Activated naive CD4-positive, alpha-beta T cell treated with anti-CD3 and anti-CD28 coated beads, Interleukin-2, amount 50 U/mL, for 72 hours (primary cell): ENCODE results near the gene FAH. TPM values are rescaled to one million over a fixed set of nuclear protein-coding genes. Genes with fewer than 3 reads are reported as not detected.
"Not testable (repeated sequence)": the region's sequence is repeated elsewhere in the genome, so short reads cannot be mapped to it uniquely, and the experiment has no call there.

ENCODE experiments used
- ATAC-seq, 2 donors: fragments of 150-1000 bp; cut with Tn5 transposase; 2 replicates each; pipeline ENCODE4 v1.10.0; 2021; ENCODE audit warnings: mild to moderate bottlenecking in 2 of 2, moderate library complexity in 2 of 2
- DNase-seq, 2 donors: peaks; one replicate each; pipeline ENCODE4 v3.0.0; 2021 to 2022; ENCODE audit warnings: low spot score in 2 of 2
- H3K27ac Mint-ChIP-seq, 2 donors: one replicate each; pipeline ENCODE4 v1.8.0; 2022; ENCODE audit warnings: mild to moderate bottlenecking in 2 of 2, mixed read lengths in 2 of 2
- H3K36me3 Mint-ChIP-seq, 2 donors: one replicate each; pipeline ENCODE4 v1.8.0; 2022; ENCODE audit warnings: mixed read lengths in 2 of 2
- H3K9me3 Mint-ChIP-seq, 2 donors: one replicate each; pipeline ENCODE4 v1.8.0; 2022; ENCODE audit warnings: mixed read lengths in 2 of 2
- total RNA-seq, 2 donors: library from RNA; stranded (reverse); gene quantifications; one replicate each; pipeline ENCODE4 v1.2.3, GENCODE V29; 2022

Gene FAH
- total RNA-seq: 10 to 100 TPM; 60.0 to 70.6 TPM

DNA sequence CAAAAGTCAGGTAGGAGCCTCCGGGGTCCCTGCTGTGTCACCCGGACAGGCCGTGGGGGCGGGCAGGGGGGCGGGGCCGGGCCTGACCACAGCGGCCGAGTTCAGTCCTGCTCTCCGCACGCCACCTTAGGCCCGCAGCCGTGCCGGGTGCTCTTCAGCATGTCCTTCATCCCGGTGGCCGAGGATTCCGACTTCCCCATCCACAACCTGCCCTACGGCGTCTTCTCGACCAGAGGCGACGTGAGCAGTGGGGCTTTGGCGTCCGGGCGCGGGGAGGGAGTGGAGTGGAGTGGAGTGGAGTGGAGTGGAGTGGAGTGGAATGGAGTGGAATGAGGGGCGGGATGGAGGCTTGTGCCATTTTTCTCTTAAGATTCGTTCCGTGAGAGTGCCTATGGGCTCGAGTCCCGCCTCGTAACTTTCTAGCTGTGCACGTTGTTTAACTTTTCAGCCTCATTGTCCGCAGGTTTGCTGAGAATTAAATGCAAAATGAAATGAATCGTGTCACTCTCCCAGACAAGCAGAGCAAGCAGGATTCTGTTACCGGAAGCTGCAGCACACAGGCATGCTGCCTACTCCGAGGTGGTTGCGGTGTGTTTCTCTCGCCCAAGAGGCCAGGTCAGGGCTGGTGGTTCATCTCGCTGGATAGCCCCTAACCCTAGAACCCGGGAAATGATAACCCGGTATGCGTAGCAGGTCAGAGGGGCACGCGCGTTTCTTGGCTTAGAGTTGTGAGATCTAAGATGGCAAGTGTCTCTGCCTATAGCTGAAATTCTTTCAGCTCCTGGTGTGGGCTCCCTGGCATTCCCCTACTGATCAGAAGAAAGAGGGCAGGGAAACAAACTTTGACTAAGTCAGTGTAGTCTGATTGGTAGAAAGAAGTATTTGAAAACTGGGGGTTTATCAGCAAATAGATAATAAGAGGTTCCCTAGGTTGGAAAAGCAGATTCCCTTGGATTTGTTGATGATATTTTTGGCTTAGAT lies at the start of gene FAH:
Gene FAH (plus strand): TSS at position 104 of the 981 bp plus-strand sequence. CDS start 56 bp downstream, at position 160.
- Mint-ChIP-seq H3K36me3 (peaks cover 0 to 6% of the 10 kb centered on the region in 2 donors), H3K27ac (peak within 1 kb of the TSS; percentile 95)
- DNase-seq: peak; percentile 32 to 77

DNA sequence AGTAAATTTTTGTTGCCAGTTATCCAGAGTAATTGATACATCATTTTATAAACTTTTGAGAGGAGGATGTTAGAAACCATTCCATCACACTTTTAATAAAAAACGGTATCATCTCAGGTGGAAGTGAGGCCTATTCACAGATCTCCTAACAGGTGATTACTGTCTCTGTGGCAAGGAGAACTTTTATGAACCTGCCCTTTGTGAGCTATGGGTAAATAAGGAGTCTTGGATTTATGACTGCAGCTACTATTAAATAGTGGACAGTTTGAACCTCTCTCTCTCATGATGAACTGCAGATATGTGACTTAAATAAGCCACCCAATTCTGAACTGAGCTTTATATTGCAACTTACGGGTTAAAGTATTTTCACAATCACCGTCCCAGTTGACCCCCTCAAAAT lies 47.6 kb upstream of the FAH start:
- H3K9me3 Mint-ChIP-seq: no peaks in the 10 kb centered on the region
- no peak for ATAC-seq

More for the DNA sequence above, at the start of gene FAH:
- no peaks in the 10 kb centered on the region for H3K9me3 Mint-ChIP-seq
- peak; percentile 79 to 83 for ATAC-seq

DNA sequence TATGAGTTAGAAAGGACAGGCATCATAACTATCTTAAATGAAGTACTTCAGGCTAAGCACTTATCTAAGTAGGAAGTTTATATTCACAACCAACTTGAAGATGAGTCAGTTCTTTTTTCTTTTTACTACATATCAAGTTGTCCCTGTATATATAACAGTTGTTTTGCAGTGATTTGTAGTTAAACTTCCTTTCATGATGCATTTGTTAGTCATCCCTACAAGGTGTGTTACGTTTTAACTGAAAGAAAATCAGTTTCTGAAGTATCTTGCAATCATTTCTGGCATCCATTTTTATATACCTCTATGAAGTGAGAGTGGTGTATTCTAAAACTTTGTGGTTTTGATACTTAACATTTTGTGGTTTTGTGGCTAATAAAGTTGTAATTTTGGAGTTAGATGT lies 47.2 kb upstream of the FAH start:
- H3K9me3 Mint-ChIP-seq: no peaks in the 10 kb centered on the region
- peak; percentile 47 to 99 for ATAC-seq
- H3K27ac Mint-ChIP-seq: no peak overlapping the region
- DNase-seq: no peak
- peaks cover 0 to 5% of the 10 kb centered on the region in 2 donors for H3K36me3 Mint-ChIP-seq

More for the DNA sequence above, 47.6 kb upstream of the FAH start:
- Mint-ChIP-seq H3K36me3 (peaks cover 0 to 5% of the 10 kb centered on the region in 2 donors), H3K27ac (no peak overlapping the region)
- DNase-seq: no peak

GRCh38 chr15:80106051-80106450 lies 46.7 kb upstream of the FAH start:
- Mint-ChIP-seq H3K27ac (no peak overlapping the region), H3K36me3 (peaks cover 0 to 5% of the 10 kb centered on the region in 2 donors), H3K9me3 (no peaks in the 10 kb centered on the region)
- ATAC-seq (no peak), DNase-seq (no peak)

DNA sequence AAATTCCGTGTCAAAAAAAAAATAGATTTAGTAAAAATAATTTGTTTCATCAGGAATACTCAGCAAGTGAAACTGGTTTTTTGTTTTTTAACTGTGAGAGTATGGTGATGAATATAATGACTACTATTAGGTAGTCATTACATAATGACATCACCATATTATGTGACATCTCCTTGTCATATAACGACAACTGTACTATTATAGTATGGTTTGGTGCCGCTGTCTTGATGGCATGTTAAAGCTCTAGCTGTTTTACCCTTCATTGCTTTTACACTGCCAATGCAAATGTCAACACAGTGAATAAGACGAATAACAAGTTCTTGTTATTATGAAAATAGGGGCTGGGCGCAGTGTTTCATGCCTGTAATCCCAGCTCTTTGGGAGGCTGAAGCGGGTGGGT lies 45.6 kb upstream of the FAH start:
- ATAC-seq: no peak
- no peak for DNase-seq
- Mint-ChIP-seq H3K27ac (no peak overlapping the region), H3K9me3 (no peaks in the 10 kb centered on the region), H3K36me3 (peaks cover 0 to 5% of the 10 kb centered on the region in 2 donors)

DNA sequence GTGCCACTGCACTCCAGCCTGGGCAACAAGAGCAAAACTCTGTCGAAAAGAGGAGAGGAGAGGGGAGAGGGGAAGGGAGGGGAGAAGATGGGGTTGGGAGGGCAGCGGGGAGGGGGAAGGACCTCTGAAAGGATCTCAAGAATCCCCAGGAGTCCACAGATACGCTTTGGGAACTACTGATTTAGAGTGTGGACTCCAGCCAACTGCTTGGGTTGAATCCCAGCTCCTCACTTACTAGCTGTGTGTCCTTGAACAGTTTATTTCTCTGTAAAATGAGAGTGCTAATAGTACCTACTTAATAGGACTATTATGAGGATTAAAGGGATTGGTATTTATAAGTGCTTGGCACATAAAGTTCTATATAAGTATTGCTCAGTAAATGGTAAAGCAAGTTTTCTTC lies 45.0 kb upstream of the FAH start:
- Mint-ChIP-seq H3K9me3 (no peaks in the 10 kb centered on the region), H3K36me3 (peaks cover 0 to 5% of the 10 kb centered on the region in 2 donors), H3K27ac (no peak overlapping the region)

DNA sequence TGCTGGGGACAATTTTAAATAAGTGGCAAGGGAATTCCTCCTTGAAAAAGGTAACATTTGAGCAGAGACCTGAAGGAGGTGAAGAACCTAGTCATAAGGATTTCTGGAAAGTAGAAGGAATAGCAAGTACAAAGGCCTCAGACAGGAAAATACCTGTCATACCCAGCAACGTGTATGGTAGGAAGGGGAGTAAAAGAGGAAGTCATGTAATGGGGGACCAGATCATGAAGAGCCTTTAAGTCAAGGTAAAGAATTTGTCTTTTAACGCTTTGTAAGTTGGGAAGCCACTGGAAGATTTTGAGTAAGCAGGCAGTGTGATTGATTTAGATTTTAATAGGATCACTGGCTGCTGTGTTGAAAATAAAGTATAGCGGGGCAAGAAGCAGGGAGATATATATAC lies 43.4 kb upstream of the FAH start:
- H3K27ac Mint-ChIP-seq: no peak overlapping the region
- no peaks in the 10 kb centered on the region for H3K9me3 Mint-ChIP-seq
- ATAC-seq (no peak), DNase-seq (no peak)
- peaks cover 0 to 5% of the 10 kb centered on the region in 2 donors for H3K36me3 Mint-ChIP-seq

More for the DNA sequence above, 45.0 kb upstream of the FAH start:
- DNase-seq (no peak), ATAC-seq (no peak)

DNA sequence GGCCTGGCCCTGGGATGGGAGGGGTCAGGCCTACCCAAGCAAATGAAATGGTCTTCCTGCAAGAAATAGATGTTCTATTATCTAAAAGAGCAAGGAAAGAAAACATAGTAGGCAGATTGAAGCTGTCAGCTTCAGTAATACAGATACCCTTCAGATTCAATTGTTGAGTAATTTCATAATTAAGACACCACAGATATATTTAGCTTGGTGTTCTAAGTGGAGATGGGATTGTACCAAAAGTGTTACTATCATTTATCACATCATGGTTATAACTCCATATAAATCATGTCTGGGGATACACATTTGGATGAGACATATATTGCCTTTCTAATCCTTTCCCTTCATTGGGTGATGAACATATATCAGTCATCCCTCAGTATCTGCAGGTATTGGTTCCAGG lies 41.9 kb upstream of the FAH start:
- Mint-ChIP-seq H3K9me3 (no peaks in the 10 kb centered on the region), H3K36me3 (peaks cover 0 to 5% of the 10 kb centered on the region in 2 donors), H3K27ac (no peak overlapping the region)
- DNase-seq (no peak), ATAC-seq (peak; percentile 29 to 57)

DNA sequence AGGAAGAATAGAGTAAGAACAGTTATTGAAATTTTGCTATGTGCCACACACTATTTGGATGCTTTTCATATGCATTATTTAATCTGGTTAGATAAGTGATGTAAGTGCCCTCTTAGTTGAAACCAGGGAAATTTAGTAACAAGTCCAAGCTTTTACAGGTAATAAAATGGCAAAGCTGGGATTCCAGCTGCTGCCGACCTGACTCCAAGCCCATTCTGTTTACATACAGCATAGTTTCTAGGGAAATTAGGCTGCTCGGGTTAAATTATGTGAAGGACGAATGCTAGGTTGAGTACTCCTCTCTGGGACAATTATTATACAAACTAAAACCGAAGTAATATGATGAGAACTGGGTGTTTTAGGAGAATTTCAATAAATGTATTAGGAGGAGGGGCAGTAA lies 38.7 kb upstream of the FAH start:
- H3K36me3 Mint-ChIP-seq: peaks cover 0 to 2% of the 10 kb centered on the region in 2 donors
- ATAC-seq (no peak), DNase-seq (no peak)
- H3K9me3 Mint-ChIP-seq: no peaks in the 10 kb centered on the region
- no peak overlapping the region for H3K27ac Mint-ChIP-seq

DNA sequence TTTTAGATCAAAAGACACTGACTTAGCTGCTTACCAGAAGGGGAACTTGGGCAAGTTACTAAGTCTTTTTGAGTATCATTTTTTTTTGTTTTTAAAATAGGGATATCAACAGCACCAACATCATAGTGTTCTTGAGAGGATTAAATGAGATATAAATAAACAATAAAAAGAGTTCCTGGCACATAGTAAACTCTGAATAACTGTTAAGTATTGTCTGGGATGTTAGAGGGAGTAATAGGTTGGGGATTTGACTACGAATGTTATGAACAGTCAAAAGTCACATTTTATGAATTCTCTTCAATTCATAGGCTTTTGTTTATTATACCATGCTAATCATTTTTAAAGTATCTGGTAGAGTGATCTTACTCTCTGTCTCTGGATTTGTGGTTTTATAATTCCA lies 37.8 kb upstream of the FAH start:
- Mint-ChIP-seq H3K36me3 (no peaks in the 10 kb centered on the region), H3K27ac (no peak overlapping the region), H3K9me3 (no peaks in the 10 kb centered on the region)
- ATAC-seq (no peak), DNase-seq (no peak)

DNA sequence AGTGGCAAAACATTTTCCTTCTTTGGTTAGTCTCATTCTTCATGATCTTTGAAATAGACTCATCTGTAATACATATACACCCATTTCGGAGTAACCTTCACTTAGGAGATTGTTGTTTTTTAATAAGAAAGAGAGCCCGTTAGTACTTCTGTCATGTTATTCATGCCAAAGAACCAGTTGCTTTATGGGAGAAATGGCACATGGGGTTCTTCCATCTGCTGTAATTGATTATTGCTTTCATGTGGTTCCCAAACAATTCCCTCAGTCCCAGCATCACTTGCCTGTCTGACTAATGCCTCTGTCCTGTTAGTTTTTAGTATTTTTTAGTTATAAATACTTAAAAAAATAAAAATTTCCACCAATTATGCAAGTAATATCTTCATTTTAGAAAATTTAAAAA lies 33.8 kb upstream of the FAH start:
- Mint-ChIP-seq H3K9me3 (no peaks in the 10 kb centered on the region), H3K27ac (no peak overlapping the region), H3K36me3 (peaks cover 0 to 6% of the 10 kb centered on the region in 2 donors)
- ATAC-seq: no peak
- no peak for DNase-seq

- DNase-seq (no peak), ATAC-seq (no peak)
- H3K9me3 Mint-ChIP-seq: no peaks in the 10 kb centered on the region
- H3K27ac Mint-ChIP-seq: no peak overlapping the region
- peaks cover 2 to 6% of the 10 kb centered on the region in 2 donors for H3K36me3 Mint-ChIP-seq
Measured at GRCh38 chr15:80120636-80121035, 32.2 kb upstream of the FAH start.

DNA sequence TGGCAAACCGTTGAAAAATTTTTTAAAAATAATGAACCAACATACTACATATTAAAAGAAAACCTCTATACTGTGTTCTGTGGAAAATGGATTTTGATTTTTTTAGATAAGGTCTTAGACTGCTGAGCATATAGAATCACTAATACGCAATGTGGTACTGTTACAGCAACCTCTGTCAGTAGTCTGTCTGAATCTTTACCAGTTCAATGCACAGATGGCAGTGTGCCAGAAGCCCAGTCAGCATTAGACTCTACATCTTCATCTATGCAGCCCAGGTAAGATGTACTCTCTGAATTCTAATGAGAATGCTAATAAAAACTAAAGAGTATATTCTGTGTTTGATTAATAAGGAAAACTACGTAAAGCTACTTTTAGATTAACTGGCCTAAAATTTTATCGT lies 31.3 kb upstream of the FAH start:
- Mint-ChIP-seq H3K9me3 (no peaks in the 10 kb centered on the region), H3K27ac (no peak overlapping the region), H3K36me3 (peaks cover 6 to 8% of the 10 kb centered on the region in 2 donors)
- ATAC-seq: no peak
- DNase-seq: no peak

DNA sequence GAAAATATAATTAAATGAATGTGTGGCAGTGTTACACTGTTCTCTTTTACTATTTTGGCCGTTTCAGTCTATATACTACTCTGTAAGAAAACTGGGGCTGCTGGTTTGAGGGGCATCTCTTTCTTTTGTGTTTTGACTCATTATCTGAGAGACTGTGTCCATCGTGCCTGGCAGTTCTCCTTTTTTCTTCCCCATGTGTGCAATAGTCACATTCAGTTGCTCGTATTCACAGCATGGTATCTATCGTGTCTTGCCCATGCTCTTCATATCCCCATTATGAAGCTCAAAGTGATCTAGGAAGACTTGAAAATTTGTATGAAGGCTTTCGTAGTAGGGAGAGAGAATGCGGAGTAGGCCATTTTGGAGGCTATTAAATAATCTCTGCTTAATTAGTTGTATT lies 29.8 kb upstream of the FAH start:
- DNase-seq: no peak
- ATAC-seq: no peak
- H3K9me3 Mint-ChIP-seq: no peaks in the 10 kb centered on the region
- H3K36me3 Mint-ChIP-seq: peaks cover 6 to 8% of the 10 kb centered on the region in 2 donors
- H3K27ac Mint-ChIP-seq: no peak overlapping the region

GRCh38 chr15:80127253-80127652 lies 25.5 kb upstream of the FAH start:
- DNase-seq, H3K9me3 Mint-ChIP-seq, ATAC-seq, H3K27ac Mint-ChIP-seq, H3K36me3 Mint-ChIP-seq: not testable (repeated sequence)

GRCh38 chr15:80127911-80128310 lies 24.9 kb upstream of the FAH start:
- Mint-ChIP-seq H3K36me3 (peaks cover 6 to 8% of the 10 kb centered on the region in 2 donors), H3K9me3 (no peaks in the 10 kb centered on the region), H3K27ac (peak overlapping the region in 1 of 2 donors; percentile 21)
- DNase-seq (no peak), ATAC-seq (no peak)

DNA sequence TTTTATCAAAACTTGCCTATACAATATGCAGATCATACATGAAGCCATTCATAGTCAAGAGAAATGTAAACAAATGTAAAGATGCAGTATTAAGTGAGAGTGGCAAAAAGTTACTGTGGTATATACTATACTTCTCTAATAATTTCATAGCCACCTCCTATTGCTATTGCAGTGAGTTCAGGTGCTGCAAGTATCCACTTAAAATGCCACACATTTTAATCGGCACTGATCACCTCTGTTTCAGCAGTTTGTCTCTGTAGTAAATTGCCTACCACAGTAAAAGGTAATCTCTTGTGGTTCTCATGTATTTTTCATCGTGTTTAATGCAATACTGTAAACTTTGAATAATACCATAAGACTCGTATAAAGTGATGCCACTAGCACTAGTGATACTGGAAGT lies 20.4 kb upstream of the FAH start:
- H3K9me3 Mint-ChIP-seq: no peaks in the 10 kb centered on the region
- no peaks in the 10 kb centered on the region for H3K36me3 Mint-ChIP-seq

GRCh38 chr15:80136854-80137253 lies 15.9 kb upstream of the FAH start:
- no peak for ATAC-seq
- no peak overlapping the region for H3K27ac Mint-ChIP-seq
- no peak for DNase-seq
- H3K9me3 Mint-ChIP-seq: no peaks in the 10 kb centered on the region
- H3K36me3 Mint-ChIP-seq: no peaks in the 10 kb centered on the region

More for the DNA sequence above, 20.4 kb upstream of the FAH start:
- DNase-seq (no peak), ATAC-seq (no peak)
- no peak overlapping the region for H3K27ac Mint-ChIP-seq
